GM19023 (cell line): ENCODE data around the gene LAMC2.
A peak's percentile ranks its signal among the peaks of the same experiment; 100 is the strongest.
"Not testable (repeated sequence)": the region's sequence is repeated elsewhere in the genome, so short reads cannot be mapped to it uniquely, and the experiment has no call there.

Experiments
- ATAC-seq: cut with Tn5 transposase; IDR thresholded peaks from one replicate; pipeline ENCODE4 v1.9.1; 2021; ENCODE audit warnings: mild to moderate bottlenecking, moderate library complexity; ENCODE audit not compliant: unreplicated experiment

LAMC2 gene

DNA sequence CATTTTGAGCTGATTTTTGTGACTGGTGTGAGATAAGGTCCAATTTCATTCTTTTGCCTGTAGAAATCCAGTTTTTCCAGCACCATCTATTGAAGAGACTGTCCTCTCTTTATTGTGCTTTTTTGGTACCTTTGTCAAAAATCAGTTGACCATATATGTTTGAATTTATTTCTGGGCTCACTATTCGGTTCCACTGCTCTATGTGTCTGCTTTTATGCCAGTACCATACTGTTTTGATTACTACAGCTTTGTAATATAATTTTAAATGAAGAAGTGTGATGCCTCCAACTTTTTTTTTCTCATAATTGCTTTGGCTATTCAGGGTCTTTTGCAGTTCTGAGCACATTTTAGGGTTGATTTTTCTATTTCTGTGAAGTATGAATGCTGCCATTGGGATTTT, 69.0 kb downstream of the LAMC2 start:
- ATAC-seq, result no peak

DNA sequence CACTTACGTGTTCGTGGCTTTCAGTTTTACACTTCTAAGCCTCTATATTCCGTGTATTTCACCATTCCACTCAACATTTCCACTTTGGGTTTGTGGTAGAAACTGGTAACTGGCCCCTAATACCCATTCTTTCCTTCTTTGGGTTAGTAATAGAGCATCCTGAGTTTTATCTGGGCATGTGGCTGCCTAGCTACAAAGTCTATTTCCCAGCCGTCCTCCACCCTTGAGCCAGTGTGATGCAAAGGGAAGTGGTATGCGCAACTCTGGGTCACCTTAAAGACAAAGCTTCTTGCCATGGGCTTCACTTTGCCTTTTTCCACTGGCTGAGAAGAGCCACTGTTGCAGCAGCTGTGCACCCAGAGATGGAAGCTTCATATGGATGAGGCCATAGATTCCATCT, 73.9 kb downstream of the LAMC2 start:
- no peak for ATAC-seq

DNA sequence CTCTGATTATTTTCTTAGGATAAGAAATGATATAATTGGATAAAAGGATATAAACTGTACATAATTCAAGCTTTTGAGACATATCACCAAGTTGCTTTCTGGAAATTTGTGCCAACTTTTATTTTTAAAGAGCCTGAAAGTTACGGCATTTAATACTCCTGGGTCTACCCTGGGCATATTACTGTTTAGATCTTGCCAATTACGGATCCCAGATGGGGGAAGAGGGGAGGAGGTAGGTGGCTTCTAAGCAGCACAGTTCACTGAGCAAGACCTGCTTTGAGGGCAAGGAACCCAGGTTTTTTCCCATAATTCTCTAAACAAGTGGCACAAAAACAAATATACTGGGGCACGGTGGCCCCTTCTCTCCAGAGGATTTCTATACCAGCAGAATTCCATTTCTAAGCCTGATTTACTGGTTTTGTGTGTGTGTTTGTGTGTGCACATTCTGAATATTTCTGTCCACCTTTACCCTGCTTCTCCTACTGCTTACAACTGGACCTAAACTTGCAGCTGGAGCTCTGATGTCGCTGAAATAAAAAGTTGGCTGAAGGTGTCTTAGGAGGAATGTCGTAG, 76.7 kb downstream of the LAMC2 start:
- ATAC-seq, result no peak

GRCh38 chr1:183263886-183264602, 78.0 kb downstream of the LAMC2 start:
- ATAC-seq, result no peak

DNA sequence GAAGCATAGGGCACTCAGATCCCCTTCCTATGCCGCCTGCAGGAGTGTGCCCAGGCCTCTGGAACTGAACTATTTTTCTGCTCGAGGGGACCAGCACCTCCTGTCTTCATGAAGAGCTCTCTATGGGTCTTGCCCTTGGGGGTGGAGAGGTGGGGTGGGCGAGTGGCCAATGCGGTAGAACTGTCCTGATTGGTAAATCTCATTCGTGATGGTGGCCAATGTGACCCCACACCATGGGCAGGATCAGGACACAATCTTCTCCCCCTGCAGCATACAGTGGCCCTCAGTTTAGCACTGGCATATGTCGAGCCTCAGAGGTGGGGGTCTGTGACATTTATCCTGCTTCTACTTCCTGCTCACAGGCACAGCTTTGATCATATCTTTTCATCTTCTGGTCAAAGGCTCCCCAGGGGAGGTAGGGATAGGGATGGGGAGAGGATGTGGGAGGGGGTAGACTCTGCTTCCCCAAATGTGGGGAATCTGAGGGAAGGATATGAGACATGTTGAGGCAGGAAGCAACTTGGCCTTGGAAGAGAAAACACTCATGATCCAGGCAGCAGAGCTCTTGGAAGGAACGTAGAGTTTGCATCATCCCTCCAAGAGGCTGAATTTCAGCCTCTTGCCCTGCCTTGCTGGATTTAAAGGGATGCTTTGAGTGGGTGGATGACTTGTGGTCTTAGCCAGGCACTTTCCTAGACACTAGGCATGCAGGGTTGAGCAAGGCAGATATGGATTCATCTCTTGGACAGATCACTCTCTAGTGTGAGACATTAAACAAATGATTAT, 81.8 kb downstream of the LAMC2 start:
- ATAC-seq, result no peak

GRCh38 chr1:183270541-183271141, 84.6 kb downstream of the LAMC2 start:
- ATAC-seq, result no peak

GRCh38 chr1:183272390-183272848, 86.4 kb downstream of the LAMC2 start:
- ATAC-seq, result no peak

GRCh38 chr1:183273300-183273699, 87.2 kb downstream of the LAMC2 start:
- no peak for ATAC-seq

DNA sequence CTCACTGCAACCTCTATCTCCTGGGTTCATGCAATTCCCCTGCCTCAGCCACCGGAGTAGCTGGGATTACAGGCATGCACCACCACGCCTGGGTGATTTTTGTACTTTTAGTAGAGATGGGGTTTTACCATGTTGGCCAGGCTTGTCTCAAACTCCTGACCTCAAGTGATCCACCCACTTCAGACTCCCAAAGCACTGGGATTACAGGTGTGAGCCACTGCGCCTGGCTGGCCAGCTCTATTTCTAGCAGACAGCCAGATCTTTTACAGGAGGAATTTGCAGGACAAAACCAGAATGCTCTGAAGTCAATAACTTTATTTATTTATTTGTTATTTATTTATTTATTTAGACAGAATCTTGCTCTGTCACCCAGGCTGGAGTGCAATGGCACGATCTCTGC, 87.9 kb downstream of the LAMC2 start:
- ATAC-seq, result not testable (repeated sequence)

DNA sequence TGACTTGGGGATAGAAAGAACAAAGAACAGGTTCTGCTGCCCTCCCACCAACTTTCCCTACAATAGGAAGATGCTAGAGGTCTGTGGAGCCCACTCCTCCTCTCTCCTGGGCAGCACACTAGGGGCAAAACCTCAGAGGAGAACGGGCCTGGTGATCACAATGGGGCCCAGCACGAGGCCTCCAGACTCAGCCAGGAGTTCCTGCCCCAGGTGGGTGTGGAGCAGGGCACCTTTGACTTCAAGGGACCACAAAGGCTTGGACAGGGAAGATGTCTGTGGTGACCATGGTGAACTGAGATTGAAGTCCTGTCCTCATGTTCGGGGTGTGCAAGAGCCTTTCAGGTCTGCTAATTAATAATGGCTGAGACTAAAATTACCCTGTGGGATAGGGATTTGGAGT, 88.8 kb downstream of the LAMC2 start:
- no peak for ATAC-seq

DNA sequence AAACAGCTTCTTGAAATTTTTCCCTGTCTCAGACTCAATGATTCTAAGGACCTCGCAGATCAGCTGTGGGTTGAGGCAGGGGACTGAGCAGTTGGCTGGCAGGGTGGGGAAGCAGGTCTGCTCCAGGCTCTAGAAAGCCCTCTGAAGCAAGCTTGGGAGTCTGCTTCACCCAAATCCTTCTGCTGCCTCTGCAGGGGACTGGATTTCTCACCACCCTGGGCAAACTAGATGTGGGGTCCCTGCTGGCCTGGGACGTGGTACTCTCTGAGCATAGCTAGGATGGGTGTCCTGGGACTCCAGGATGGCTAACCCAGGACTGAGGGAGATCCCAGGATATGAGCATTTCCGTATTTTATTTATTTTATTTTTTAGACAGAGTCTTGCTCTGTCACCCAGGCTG, 89.3 kb downstream of the LAMC2 start:
- ATAC-seq, result no peak

- ATAC-seq, result no peak
Measured at GRCh38 chr1:183276386-183277080, 90.5 kb downstream of the LAMC2 start.

DNA sequence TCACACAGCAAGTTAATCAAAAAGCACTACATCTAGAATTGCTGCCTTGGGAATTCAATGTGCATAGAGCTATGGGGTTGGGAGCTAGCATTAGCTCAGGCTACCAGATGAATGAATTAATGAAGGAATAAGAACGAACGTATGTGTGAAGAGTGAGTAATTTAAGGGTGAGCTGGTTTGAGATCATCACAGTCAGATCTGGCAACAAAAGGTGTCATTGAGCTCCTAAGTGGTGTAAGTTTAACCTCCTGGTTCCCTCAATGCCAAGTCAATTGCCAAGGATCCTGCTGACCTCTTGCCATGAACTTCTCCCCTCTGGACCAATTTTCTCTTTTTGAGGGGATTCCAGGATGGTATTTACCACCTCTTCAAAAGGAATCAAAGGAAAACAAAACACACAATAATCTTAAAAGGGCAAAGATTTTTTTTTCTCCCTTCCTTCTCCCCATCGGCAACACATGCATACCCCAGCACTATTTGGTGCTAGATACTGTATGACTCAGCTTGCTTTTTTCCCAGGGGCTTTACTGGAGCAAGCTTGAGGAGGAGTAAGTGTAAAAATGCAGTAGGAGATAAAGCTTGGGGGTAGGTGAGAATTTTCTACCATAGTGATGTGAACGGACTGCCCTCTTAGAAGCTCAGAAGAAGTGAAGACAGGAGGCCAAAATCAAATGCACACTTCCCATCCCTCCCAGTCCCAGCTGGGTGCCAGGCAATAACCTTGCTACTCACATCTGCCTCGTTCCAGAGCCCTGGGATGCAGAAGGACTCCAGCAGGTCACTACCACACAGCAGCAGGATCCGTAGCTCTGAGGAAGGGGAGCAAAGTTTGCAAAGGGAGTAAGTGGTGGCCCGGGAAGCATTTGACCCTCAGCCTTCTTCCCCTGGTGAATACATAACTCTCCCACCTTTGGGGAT, 92.0 kb downstream of the LAMC2 start:
- no peak for ATAC-seq

DNA sequence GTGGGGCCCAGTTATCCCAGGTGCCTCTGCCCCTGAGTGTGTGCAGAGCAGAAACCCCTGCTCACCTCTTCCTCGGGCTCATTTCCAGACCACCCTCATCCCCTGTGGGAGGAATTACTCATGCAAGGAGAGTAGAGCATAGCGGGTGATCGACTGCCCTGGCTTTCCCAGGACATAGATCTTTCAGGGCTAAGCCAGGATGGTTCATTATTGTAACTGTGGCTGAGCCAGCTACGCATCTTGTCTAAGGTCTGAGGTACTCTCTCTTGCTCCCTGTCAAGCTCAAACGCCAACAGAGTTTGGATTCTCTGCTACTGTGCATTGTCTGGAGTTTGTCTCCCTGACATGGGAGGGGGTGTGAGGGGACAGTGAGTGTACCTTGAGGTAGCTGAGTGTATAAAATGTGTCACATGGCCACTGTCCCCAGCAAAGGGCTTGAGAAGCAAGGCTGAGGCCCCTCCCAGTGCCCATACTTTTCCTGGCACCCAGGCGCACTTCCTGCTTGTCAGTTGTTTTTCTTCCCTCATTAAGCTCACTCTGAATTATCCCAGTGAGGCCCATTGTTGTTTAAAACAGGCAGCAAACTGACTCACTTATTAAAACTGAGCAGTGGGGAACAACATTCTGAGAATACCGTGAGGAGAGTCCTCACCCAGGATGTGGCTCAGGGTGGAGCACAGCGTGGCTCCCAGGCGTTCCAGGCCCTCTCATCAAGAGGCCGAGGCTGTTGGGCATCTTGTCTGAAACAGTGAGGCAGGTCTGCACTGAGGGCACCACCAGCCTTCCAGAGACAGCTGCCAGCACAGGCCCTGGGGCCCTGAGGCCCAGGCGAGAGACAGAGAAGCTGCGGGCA, 92.9 kb downstream of the LAMC2 start:
- no peak for ATAC-seq

DNA sequence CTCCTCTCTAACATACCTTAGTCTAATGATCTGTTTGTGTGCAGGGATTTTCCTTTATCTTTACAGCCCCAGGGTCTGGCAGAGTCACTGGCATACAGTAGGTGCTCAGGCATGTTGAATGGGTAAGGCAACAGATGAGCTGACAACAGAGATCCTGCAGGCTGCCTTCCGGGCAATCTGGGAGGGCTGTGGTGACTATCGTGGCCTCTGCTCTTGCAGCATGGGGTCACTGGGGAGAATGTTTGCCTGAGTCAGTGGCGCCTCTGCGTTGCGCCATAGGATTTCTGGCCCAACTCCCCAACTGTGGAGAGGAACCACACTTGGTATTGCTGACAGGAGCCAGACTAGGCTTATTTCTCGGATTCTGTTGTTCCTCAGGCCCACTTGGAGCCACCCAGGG, 93.8 kb downstream of the LAMC2 start:
- no peak for ATAC-seq

DNA sequence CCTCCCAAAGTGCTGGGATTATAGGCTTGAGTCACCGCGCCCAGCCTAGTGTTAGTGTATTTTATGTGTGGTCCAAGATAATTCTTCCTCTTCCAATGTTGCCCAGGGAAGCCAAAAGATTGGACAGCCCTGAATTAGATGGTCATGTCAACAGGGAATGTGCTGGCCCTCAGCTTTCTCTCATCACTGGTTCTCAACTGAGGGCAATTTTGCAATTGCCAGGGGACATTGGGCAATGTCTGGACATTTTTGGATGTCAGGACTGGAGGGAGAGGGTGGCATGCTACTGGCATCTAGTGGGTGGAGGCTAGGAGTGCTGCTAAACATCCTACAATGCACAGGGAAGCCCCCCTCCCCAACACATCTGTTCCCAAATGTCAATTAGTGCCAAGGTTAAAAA, 95.0 kb downstream of the LAMC2 start:
- ATAC-seq, result no peak

GRCh38 chr1:183281553-183282091, 95.6 kb downstream of the LAMC2 start:
- peak; percentile 75 for ATAC-seq

DNA sequence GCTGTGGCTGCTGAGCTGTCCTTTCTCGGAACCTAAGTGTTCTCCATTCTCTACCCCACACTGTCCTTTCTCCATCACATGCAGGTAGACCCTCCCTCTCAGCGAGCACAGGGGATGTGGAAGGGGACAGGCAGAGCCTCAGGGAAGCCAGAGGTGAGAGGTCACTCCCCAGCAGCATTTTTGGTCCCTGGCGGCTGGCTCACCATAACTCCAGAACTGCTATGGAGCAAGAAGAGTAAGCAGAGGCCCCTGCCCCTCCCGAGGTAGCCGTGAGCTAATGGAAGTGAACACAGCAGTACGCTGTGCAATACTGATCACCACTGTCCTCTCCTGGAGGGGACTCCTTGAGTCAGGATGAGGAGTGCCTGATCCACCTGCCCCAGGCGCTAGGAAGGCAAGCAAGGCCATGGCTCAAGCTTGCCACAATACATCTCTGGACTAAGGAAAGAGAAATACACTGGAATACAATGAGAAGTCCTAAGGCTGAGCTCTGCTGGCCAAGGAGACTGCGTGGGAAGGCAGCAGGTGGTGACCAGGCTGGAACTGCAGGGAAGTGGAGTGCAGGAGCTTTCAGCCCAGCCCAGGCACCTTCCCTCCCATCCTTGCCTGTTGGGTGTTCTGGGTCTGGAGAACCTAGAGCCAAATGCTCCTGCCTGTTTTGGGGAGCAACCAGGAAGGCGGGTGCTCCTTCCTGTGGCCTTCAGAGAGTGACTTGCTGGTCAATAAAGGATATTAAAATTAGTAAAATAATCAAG, 96.2 kb downstream of the LAMC2 start:
- no peak for ATAC-seq
